CD14-positive monocyte (primary cell): Measurements from ENCODE around the gene ACOT7. TPM values are rescaled to one million over a fixed set of nuclear protein-coding genes. Genes with fewer than 3 reads are reported as not detected.

Experiments used
- DNase-seq, 3 donors: peaks; one replicate each; pipeline ENCODE4 v3.0.0-alpha.2; 2011 to 2022
- H2AFZ ChIP-seq: 2 replicates; pipeline ENCODE4 v1.6.0; 2012; ENCODE audit warnings: mild to moderate bottlenecking, low read depth, low read length, inconsistent platforms; ENCODE audit not compliant: insufficient read depth, poor library complexity, severe bottlenecking
- H3K27ac ChIP-seq, 2 donors: 1 replicate in 1 of 2; 2 replicates in 1 of 2; pipeline ENCODE4 v1.5.1; 2012 to 2013; ENCODE audit warnings: low read length in 2 of 2, control low read depth in 1 of 2, inconsistent platforms in 1 of 2, low read depth in 1 of 2, mild to moderate bottlenecking in 1 of 2
- H3K27me3 ChIP-seq, 2 donors: one replicate each; pipeline versions ENCODE4 v1.6.0 to v1.6.1; 2011 to 2013; ENCODE audit warnings: low read length in 2 of 2; ENCODE audit not compliant: control insufficient read depth in 2 of 2, insufficient read depth in 2 of 2
- H3K36me3 ChIP-seq, 2 donors: replicated peaks in 1 of 2; 1 replicate in 1 of 2; 2 replicates in 1 of 2; pipeline versions ENCODE4 v1.5.1 to v1.6.1; 2012 to 2013; ENCODE audit warnings: low read length in 2 of 2, control low read depth in 1 of 2, inconsistent platforms in 1 of 2, mild to moderate bottlenecking in 1 of 2; ENCODE audit not compliant: insufficient read depth in 2 of 2, control insufficient read depth in 1 of 2
- H3K4me1 ChIP-seq, 2 donors: 1 replicate in 1 of 2; 2 replicates in 1 of 2; pipeline versions ENCODE4 v1.5.1 to v1.6.1; 2012 to 2013; ENCODE audit warnings: low read length in 2 of 2, control low read depth in 1 of 2, inconsistent platforms in 1 of 2, mild to moderate bottlenecking in 1 of 2, moderate library complexity in 1 of 2; ENCODE audit not compliant: insufficient read depth in 2 of 2, control insufficient read depth in 1 of 2
- H3K4me2 ChIP-seq: replicated peaks from 2 replicates; pipeline ENCODE3; 2012; ENCODE audit warnings: low read length, moderate library complexity, mild to moderate bottlenecking; ENCODE audit not compliant: poor library complexity, severe bottlenecking; ENCODE audit errors: extremely low read depth
- H3K4me3 ChIP-seq, 3 experiments: fragments of 200-600 bp in 1 of 3; sonication (generic) in 1 of 3; replicated peaks in 1 of 3; 1 replicate in 2 of 3; 2 replicates in 1 of 3; pipeline ENCODE4 v1.5.1; 2011 to 2013; ENCODE audit warnings: low read length in 3 of 3, mild to moderate bottlenecking in 3 of 3, control low read depth in 2 of 3, low read depth in 2 of 3, inconsistent platforms in 1 of 3, moderate library complexity in 1 of 3
- H3K79me2 ChIP-seq: 2 replicates; pipeline ENCODE4 v1.6.0; 2012; ENCODE audit warnings: mild to moderate bottlenecking, control low read depth, inconsistent platforms, low read length, moderate library complexity; ENCODE audit not compliant: insufficient read depth
- H3K9ac ChIP-seq: 2 replicates; pipeline ENCODE4 v1.6.0; 2017; ENCODE audit warnings: low read length, mild to moderate bottlenecking; ENCODE audit not compliant: insufficient read depth, poor library complexity, severe bottlenecking
- H3K9me3 ChIP-seq, 2 donors: replicated peaks in 1 of 2; 1 replicate in 1 of 2; 2 replicates in 1 of 2; pipeline versions ENCODE4 v1.5.1 to v1.6.1; 2012 to 2013; ENCODE audit warnings: low read length in 2 of 2, control low read depth in 1 of 2; ENCODE audit not compliant: control insufficient read depth in 1 of 2, insufficient read depth in 1 of 2
- H4K20me1 ChIP-seq: 2 replicates; pipeline ENCODE4 v1.6.0; 2012; ENCODE audit warnings: mild to moderate bottlenecking, low read length, control low read depth, moderate library complexity; ENCODE audit not compliant: insufficient read depth
- H3K27ac Mint-ChIP-seq, 7 donors: one replicate each; pipeline ENCODE4 v1.8.0; 2020; ENCODE audit warnings: mild to moderate bottlenecking in 7 of 7, mixed read lengths in 7 of 7, moderate library complexity in 6 of 7, inconsistent platforms in 2 of 7
- H3K27me3 Mint-ChIP-seq, 3 donors: one replicate each; pipeline ENCODE4 v1.8.0; 2021 to 2022; ENCODE audit warnings: low read depth in 3 of 3, mild to moderate bottlenecking in 3 of 3, mixed read lengths in 3 of 3, moderate library complexity in 3 of 3, inconsistent platforms in 1 of 3
- H3K36me3 Mint-ChIP-seq, 2 donors: one replicate each; pipeline ENCODE4 v1.8.0; 2020; ENCODE audit warnings: mixed read lengths in 2 of 2, inconsistent platforms in 1 of 2, mild to moderate bottlenecking in 1 of 2
- H3K4me1 Mint-ChIP-seq: one replicate; pipeline ENCODE4 v1.8.0; 2020; ENCODE audit warnings: mild to moderate bottlenecking, mixed read lengths
- H3K4me3 Mint-ChIP-seq, 2 donors: one replicate each; pipeline ENCODE4 v1.8.0; 2020; ENCODE audit warnings: mild to moderate bottlenecking in 2 of 2, mixed read lengths in 2 of 2, moderate library complexity in 1 of 2
- H3K9me3 Mint-ChIP-seq, 7 donors: one replicate each; pipeline ENCODE4 v1.8.0; 2020 to 2022; ENCODE audit warnings: mixed read lengths in 7 of 7, mild to moderate bottlenecking in 6 of 7, moderate library complexity in 6 of 7, inconsistent platforms in 2 of 7
- CTCF ChIP-seq: fragments of 200-600 bp; IDR thresholded peaks from one replicate; pipeline ENCODE4 v1.8.0; 2022; ENCODE audit warnings: antibody characterized with exemption, mild to moderate bottlenecking
- WGBS: methylation state at CpG from one replicate; pipeline ENCODE4 v1.1.5; 2013; ENCODE audit warnings: missing lambda C conversion rate; ENCODE audit not compliant: insufficient coverage; 5-methylcytosine and 5-hydroxymethylcytosine counted together
- intact Hi-C, 2 donors: fragments of 100-400 bp; cut with micrococcal nuclease; formaldehyde crosslinking; loops; one replicate each; pipeline versions ENCODE4 v1.15.0 to v1.15.1; 2023
- polyA plus RNA-seq, 3 donors: library from polyadenylated mRNA; depleted of rRNA in 1 of 3; unstranded in 2 of 3; stranded (reverse) in 1 of 3; fragments of 300-500 nt in 2 of 3; fragments of >200 nt in 1 of 3; fragmentation: Illumina TruSeq in 2 of 3; gene quantifications; 1 replicate in 2 of 3; 2 replicates in 1 of 3; pipeline ENCODE4 v1.2.3, GENCODE V29; 2012 to 2021

ACOT7 gene
- polyA plus RNA-seq, 3 donors = 0.63 to 4.3 (median 1.4) TPM

- H3K27me3 Mint-ChIP-seq = peaks cover 0 to 2% (median 2%) of the 10 kb centered on the region in 3 donors
- no peak overlapping the region for H3K4me2 ChIP-seq
- H3K4me3 Mint-ChIP-seq = no peak overlapping the region
- no peak overlapping the region for H2AFZ ChIP-seq
- intact Hi-C loops = no loop called here
- H3K9me3 Mint-ChIP-seq = peaks cover 7 to 24% (median 12%) of the 10 kb centered on the region in 7 donors
- no peak overlapping the region for H3K27ac ChIP-seq
- H3K36me3 Mint-ChIP-seq = peaks cover 0 to 2% of the 10 kb centered on the region in 2 donors
- no CpG with 5 or more reads among the region's 7 CpGs for WGBS
- H3K27ac Mint-ChIP-seq = no peak overlapping the region
- H3K36me3 ChIP-seq = no peaks in the 10 kb centered on the region
- no peak overlapping the region for H3K9ac ChIP-seq
- no peak for TF ChIP-seq CTCF
- H3K4me1 ChIP-seq = no peaks in the 10 kb centered on the region
- no peaks in the 10 kb centered on the region for H4K20me1 ChIP-seq
- no peak overlapping the region for H3K4me3 ChIP-seq
- peaks cover 3% of the 10 kb centered on the region for H3K79me2 ChIP-seq
- peaks cover 0 to 5% of the 10 kb centered on the region in 2 donors for H3K9me3 ChIP-seq
- no peak for DNase-seq
- H3K27me3 ChIP-seq = no peaks in the 10 kb centered on the region
- no peaks in the 10 kb centered on the region for H3K4me1 Mint-ChIP-seq
Measured at GRCh38 chr1:6380037-6380436, 13.5 kb downstream of the ACOT7 start.

GRCh38 chr1:6378096-6378746, 15.3 kb downstream of the ACOT7 start:
- no peak for TF ChIP-seq CTCF
- no peak overlapping the region for H3K27ac Mint-ChIP-seq
- no peak overlapping the region for H3K4me3 Mint-ChIP-seq
- H3K4me2 ChIP-seq = no peak overlapping the region
- no peaks in the 10 kb centered on the region for H3K27me3 ChIP-seq
- H3K4me3 ChIP-seq = no peak overlapping the region
- H3K4me1 ChIP-seq = no peaks in the 10 kb centered on the region
- 87% methylated on average over 9 of the region's 12 CpGs for WGBS
- no peak overlapping the region for H3K27ac ChIP-seq
- no peak overlapping the region for H2AFZ ChIP-seq
- intact Hi-C loops = no loop called here
- H3K27me3 Mint-ChIP-seq = peaks cover 2% of the 10 kb centered on the region in 3 donors
- H3K4me1 Mint-ChIP-seq = no peaks in the 10 kb centered on the region
- no peak for DNase-seq
- H3K9me3 Mint-ChIP-seq = peaks cover 0 to 11% (median 5%) of the 10 kb centered on the region in 7 donors
- H4K20me1 ChIP-seq = no peaks in the 10 kb centered on the region
- no peaks in the 10 kb centered on the region for H3K36me3 ChIP-seq
- no peaks in the 10 kb centered on the region for H3K79me2 ChIP-seq
- H3K9me3 ChIP-seq = no peaks in the 10 kb centered on the region
- H3K9ac ChIP-seq = no peak overlapping the region
- peaks cover 0 to 2% of the 10 kb centered on the region in 2 donors for H3K36me3 Mint-ChIP-seq
